Measurements from ENCODE around the gene AGR3.

The AGR3 gene

GRCh38 chr7:16838386-16838785 is 43.4 kb downstream of the AGR3 start:
- no peak for DNase-seq (ENCODE audit: low spot score)
- TF ChIP-seq CTCF (IDR thresholded peaks at IDR 0.05; ENCODE audit: extremely low read depth, missing control alignments), result no peak

GRCh38 chr7:16836481-16836880 is 45.3 kb downstream of the AGR3 start:
- no peak for DNase-seq (ENCODE audit: low spot score)
- TF ChIP-seq CTCF (IDR thresholded peaks at IDR 0.05; ENCODE audit: extremely low read depth, missing control alignments), result no peak

- TF ChIP-seq CTCF (IDR thresholded peaks at IDR 0.05; ENCODE audit: extremely low read depth, missing control alignments), result no peak
These were observed 48.4 kb downstream of the AGR3 start for GRCh38 chr7:16833373-16833772.

GRCh38 chr7:16826060-16826459 is 55.7 kb downstream of the AGR3 start:
- no peak for DNase-seq (ENCODE audit: low spot score)
- TF ChIP-seq CTCF (IDR thresholded peaks at IDR 0.05; ENCODE audit: extremely low read depth, missing control alignments), result no peak

More at GRCh38 chr7:16833373-16833772, 48.4 kb downstream of the AGR3 start:
- no peak for DNase-seq (ENCODE audit: low spot score)

- TF ChIP-seq CTCF (IDR thresholded peaks at IDR 0.05; ENCODE audit: extremely low read depth, missing control alignments), result no peak
- DNase-seq (ENCODE audit: low spot score), result no peak
These were observed 59.8 kb downstream of the AGR3 start for GRCh38 chr7:16822029-16822428.

- no peak for TF ChIP-seq CTCF (IDR thresholded peaks at IDR 0.05; ENCODE audit: extremely low read depth, missing control alignments)
These were observed 63.1 kb downstream of the AGR3 start for GRCh38 chr7:16818732-16819131.

GRCh38 chr7:16817536-16817935 is 64.2 kb downstream of the AGR3 start:
- no peak for DNase-seq (ENCODE audit: low spot score)
- TF ChIP-seq CTCF (IDR thresholded peaks at IDR 0.05; ENCODE audit: extremely low read depth, missing control alignments), result no peak

More at GRCh38 chr7:16818732-16819131, 63.1 kb downstream of the AGR3 start:
- no peak for DNase-seq (ENCODE audit: low spot score)
